Mononuclear cell (primary cell): ENCODE results near the gene MGLL. TPM values are rescaled to one million over a fixed set of nuclear protein-coding genes. Genes with fewer than 3 reads are reported as not detected.

Experiments used
- H3K27me3 ChIP-seq: 2 replicates; pipeline ENCODE4 v1.6.0; 2011; ENCODE audit warnings: low read length, control low read depth; ENCODE audit not compliant: insufficient read depth
- H3K4me1 ChIP-seq: 2 replicates; pipeline ENCODE4 v1.5.1; 2011; ENCODE audit warnings: mild to moderate bottlenecking, low read length, control low read depth; ENCODE audit not compliant: insufficient read depth
- H3K4me3 ChIP-seq: 2 replicates; pipeline ENCODE4 v1.5.1; 2011; ENCODE audit warnings: mild to moderate bottlenecking, low read length, moderate library complexity
- H3K9me3 ChIP-seq: 2 replicates; pipeline ENCODE4 v1.5.1; 2011; ENCODE audit warnings: low read depth, mild to moderate bottlenecking, control low read depth, low read length
- total RNA-seq: library from RNA; depleted of rRNA; stranded (reverse); fragments of >200 nt; gene quantifications from one replicate; pipeline ENCODE4 v1.2.3, GENCODE V29; 2012

The MGLL gene
- total RNA-seq, 1 donor = 10.7 TPM

GRCh38 chr3:127722091-127722784 lies 100.1 kb downstream of the MGLL start:
- H3K4me1 ChIP-seq = no peaks in the 10 kb centered on the region
- H3K27me3 ChIP-seq = no peaks in the 10 kb centered on the region
- no peak overlapping the region for H3K4me3 ChIP-seq

GRCh38 chr3:127720985-127721935 lies 101.1 kb downstream of the MGLL start:
- H3K9me3 ChIP-seq = no peaks in the 10 kb centered on the region
- no peak overlapping the region for H3K4me3 ChIP-seq
- no peaks in the 10 kb centered on the region for H3K4me1 ChIP-seq
- H3K27me3 ChIP-seq = no peaks in the 10 kb centered on the region

More at GRCh38 chr3:127722091-127722784, 100.1 kb downstream of the MGLL start:
- H3K9me3 ChIP-seq = no peaks in the 10 kb centered on the region

- no peaks in the 10 kb centered on the region for H3K9me3 ChIP-seq
- no peak overlapping the region for H3K4me3 ChIP-seq
- no peaks in the 10 kb centered on the region for H3K27me3 ChIP-seq
- H3K4me1 ChIP-seq = no peaks in the 10 kb centered on the region
Measured at GRCh38 chr3:127720161-127720823, 102.0 kb downstream of the MGLL start.

- H3K27me3 ChIP-seq = no peaks in the 10 kb centered on the region
- no peaks in the 10 kb centered on the region for H3K4me1 ChIP-seq
- no peaks in the 10 kb centered on the region for H3K9me3 ChIP-seq
Measured at GRCh38 chr3:127719369-127719768, 102.9 kb downstream of the MGLL start.

GRCh38 chr3:127718916-127719290 lies 103.4 kb downstream of the MGLL start:
- Histone ChIP-seq H3K9me3 (no peaks in the 10 kb centered on the region), H3K4me1 (no peaks in the 10 kb centered on the region), H3K4me3 (no peak overlapping the region), H3K27me3 (no peaks in the 10 kb centered on the region)

More at GRCh38 chr3:127719369-127719768, 102.9 kb downstream of the MGLL start:
- H3K4me3 ChIP-seq = no peak overlapping the region

- no peak overlapping the region for H3K4me3 ChIP-seq
- no peaks in the 10 kb centered on the region for H3K9me3 ChIP-seq
- H3K4me1 ChIP-seq = no peaks in the 10 kb centered on the region
- H3K27me3 ChIP-seq = no peaks in the 10 kb centered on the region
Measured at GRCh38 chr3:127718245-127718915, 103.9 kb downstream of the MGLL start.

- Histone ChIP-seq H3K9me3 (no peaks in the 10 kb centered on the region), H3K27me3 (no peaks in the 10 kb centered on the region), H3K4me1 (no peaks in the 10 kb centered on the region), H3K4me3 (no peak overlapping the region)
Measured at GRCh38 chr3:127717357-127718244, 104.7 kb downstream of the MGLL start.

- Histone ChIP-seq H3K4me3 (no peak overlapping the region), H3K9me3 (no peaks in the 10 kb centered on the region), H3K27me3 (no peaks in the 10 kb centered on the region), H3K4me1 (no peaks in the 10 kb centered on the region)
Measured at GRCh38 chr3:127716384-127716783, 105.9 kb downstream of the MGLL start.

GRCh38 chr3:127715532-127715931 lies 106.8 kb downstream of the MGLL start:
- Histone ChIP-seq H3K4me1 (no peaks in the 10 kb centered on the region), H3K27me3 (no peaks in the 10 kb centered on the region), H3K4me3 (no peak overlapping the region), H3K9me3 (no peaks in the 10 kb centered on the region)

GRCh38 chr3:127714866-127715265 lies 107.4 kb downstream of the MGLL start:
- Histone ChIP-seq H3K4me3 (no peak overlapping the region), H3K9me3 (no peaks in the 10 kb centered on the region), H3K27me3 (no peaks in the 10 kb centered on the region), H3K4me1 (no peaks in the 10 kb centered on the region)

- no peak overlapping the region for H3K4me3 ChIP-seq
- H3K27me3 ChIP-seq = no peaks in the 10 kb centered on the region
- no peaks in the 10 kb centered on the region for H3K4me1 ChIP-seq
- H3K9me3 ChIP-seq = no peaks in the 10 kb centered on the region
Measured at GRCh38 chr3:127714125-127714571, 108.2 kb downstream of the MGLL start.

- H3K4me3 ChIP-seq = no peak overlapping the region
- no peaks in the 10 kb centered on the region for H3K27me3 ChIP-seq
- no peaks in the 10 kb centered on the region for H3K4me1 ChIP-seq
- no peaks in the 10 kb centered on the region for H3K9me3 ChIP-seq
Measured at GRCh38 chr3:127712881-127713771, 109.2 kb downstream of the MGLL start.

GRCh38 chr3:127712461-127712860 lies 109.9 kb downstream of the MGLL start:
- no peaks in the 10 kb centered on the region for H3K4me1 ChIP-seq
- no peaks in the 10 kb centered on the region for H3K9me3 ChIP-seq
- no peaks in the 10 kb centered on the region for H3K27me3 ChIP-seq
- no peak overlapping the region for H3K4me3 ChIP-seq
